ENCODE data around the gene ZNF177.
"Not testable (repeated sequence)": the region's sequence is repeated elsewhere in the genome, so short reads cannot be mapped to it uniquely, and the experiment has no call there.

Gene ZNF177
- 0 to 0.19 (median 0) reads per million in 3 donors for total RNA-seq

DNA sequence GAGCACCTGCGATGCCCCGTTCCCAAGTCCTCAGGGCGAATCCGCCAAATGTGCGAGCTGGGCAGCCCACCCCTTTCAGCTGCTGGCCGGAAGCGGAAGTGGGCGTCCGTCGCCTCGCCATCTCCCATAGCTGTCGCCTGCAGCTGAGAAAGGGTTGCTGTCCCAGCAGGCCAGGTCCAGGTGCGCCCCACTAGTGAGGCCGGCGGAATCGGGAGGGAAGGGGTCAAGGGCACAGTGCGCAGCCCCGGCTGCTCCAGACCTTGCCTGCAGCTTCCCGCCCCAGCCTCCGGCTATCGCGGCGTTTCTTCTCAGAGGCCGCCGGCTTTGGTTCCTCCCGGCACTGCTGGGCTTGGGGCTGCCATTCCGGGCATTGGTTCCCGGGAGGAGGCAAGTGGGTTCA lies at the start of gene ZNF177:
Gene ZNF177, plus strand, starts transcription at position 109 of the 400 bp plus-strand sequence. CDS start 15,299 bp downstream, outside the sequence.
- no peak for DNase-seq
- Histone ChIP-seq H3K4me3 (ENCODE audit: insufficient read depth, low read depth, low read length, poor library complexity, severe bottlenecking) (no peak within 1 kb of the TSS), H3K9me3 (ENCODE audit: control insufficient read depth, low read length) (peaks cover 25% of the 10 kb centered on the region)

DNA sequence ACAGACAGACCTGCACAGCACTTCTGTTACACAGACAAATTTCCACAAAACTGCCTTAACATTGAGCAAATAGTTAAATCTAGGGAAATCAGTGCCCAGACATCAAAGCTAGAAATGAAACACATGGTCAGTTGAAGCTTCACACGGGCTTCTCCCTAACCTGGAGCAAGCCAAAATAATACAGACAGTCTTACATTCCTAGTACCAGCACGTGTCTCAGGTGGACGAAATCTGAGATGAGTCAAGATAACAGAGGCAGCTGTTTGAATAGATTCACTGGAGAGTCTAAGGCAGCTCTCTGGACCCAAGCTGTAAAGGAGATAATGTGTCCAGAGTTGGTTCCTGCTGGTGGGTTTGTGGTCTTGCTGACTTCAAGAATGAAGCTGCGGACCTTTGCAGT lies 49.1 kb upstream of the ZNF177 start:
- no peak for DNase-seq
- H3K4me3 ChIP-seq (ENCODE audit: insufficient read depth, low read depth, low read length, poor library complexity, severe bottlenecking): no peak overlapping the region
- H3K27ac ChIP-seq (ENCODE audit: insufficient read depth, low read length, poor library complexity, severe bottlenecking): no peak overlapping the region
- H3K4me1 ChIP-seq (ENCODE audit: control insufficient read depth, insufficient read depth, low read length, poor library complexity, severe bottlenecking): no peaks in the 10 kb centered on the region
- no peaks in the 10 kb centered on the region for H3K9me3 ChIP-seq (ENCODE audit: control insufficient read depth, low read length)
- no peaks in the 10 kb centered on the region for H3K36me3 ChIP-seq (ENCODE audit: control insufficient read depth, insufficient read depth, low read length)
- no peaks in the 10 kb centered on the region for H3K27me3 ChIP-seq (replicated peaks; ENCODE audit: control insufficient read depth, insufficient read depth, low read length, poor library complexity, severe bottlenecking)

More for the DNA sequence above, at the start of gene ZNF177:
- Histone ChIP-seq H3K27ac (ENCODE audit: insufficient read depth, low read length, poor library complexity, severe bottlenecking) (no peak within 1 kb of the TSS), H3K36me3 (ENCODE audit: control insufficient read depth, insufficient read depth, low read length) (no peaks in the 10 kb centered on the region), H3K27me3 (replicated peaks; ENCODE audit: control insufficient read depth, insufficient read depth, low read length, poor library complexity, severe bottlenecking) (no peaks in the 10 kb centered on the region), H3K4me1 (ENCODE audit: control insufficient read depth, insufficient read depth, low read length, poor library complexity, severe bottlenecking) (no peaks in the 10 kb centered on the region)

DNA sequence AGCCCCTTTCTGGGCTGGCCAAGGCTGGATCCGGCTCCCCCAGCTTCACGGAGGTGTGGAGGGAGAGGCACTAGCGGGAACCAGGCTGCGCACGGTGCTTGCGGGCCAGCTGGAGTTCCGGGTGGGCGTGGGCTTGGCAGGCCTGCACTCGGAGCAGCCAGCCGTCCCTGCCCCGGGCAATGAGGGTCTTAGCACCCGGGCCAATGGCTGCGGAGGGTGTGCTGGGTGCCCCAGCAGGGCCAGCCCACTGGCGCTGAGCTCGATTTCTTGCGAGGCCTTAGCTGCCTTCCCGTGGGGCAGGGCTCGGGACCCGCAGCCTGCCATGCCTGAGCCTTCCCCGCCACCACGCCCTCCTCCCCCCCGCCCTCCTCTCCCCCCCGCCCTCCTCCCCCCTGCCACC lies 41.5 kb upstream of the ZNF177 start:
- no peak overlapping the region for H3K4me3 ChIP-seq (ENCODE audit: insufficient read depth, low read depth, low read length, poor library complexity, severe bottlenecking)

DNA sequence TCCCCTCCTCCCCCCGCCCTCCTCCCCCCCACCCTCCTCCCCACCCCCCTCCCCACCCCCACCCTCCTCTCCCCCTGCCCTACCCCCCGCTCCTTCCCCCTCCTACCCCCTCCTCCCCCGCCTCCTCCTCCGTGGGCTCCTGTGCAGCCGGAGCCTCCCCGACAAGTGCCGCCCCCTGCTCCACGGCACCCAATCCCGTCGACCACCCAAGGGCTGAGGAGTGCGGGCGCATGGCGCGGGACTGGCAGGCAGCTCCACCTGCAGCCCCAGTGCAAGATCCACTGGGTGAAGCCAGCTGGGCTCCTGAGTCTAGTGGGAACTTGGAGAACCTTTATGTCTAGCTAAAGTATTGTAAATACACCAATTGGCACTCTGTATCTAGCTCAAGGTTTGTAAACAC lies 41.1 kb upstream of the ZNF177 start:
- H3K4me1 ChIP-seq (ENCODE audit: control insufficient read depth, insufficient read depth, low read length, poor library complexity, severe bottlenecking); H3K27ac ChIP-seq (ENCODE audit: insufficient read depth, low read length, poor library complexity, severe bottlenecking); H3K9me3 ChIP-seq (ENCODE audit: control insufficient read depth, low read length); H3K4me3 ChIP-seq (ENCODE audit: insufficient read depth, low read depth, low read length, poor library complexity, severe bottlenecking); H3K27me3 ChIP-seq (replicated peaks; ENCODE audit: control insufficient read depth, insufficient read depth, low read length, poor library complexity, severe bottlenecking); DNase-seq; H3K36me3 ChIP-seq (ENCODE audit: control insufficient read depth, insufficient read depth, low read length): not testable (repeated sequence)

More for the DNA sequence above, 41.5 kb upstream of the ZNF177 start:
- Histone ChIP-seq H3K27me3 (replicated peaks; ENCODE audit: control insufficient read depth, insufficient read depth, low read length, poor library complexity, severe bottlenecking) (no peaks in the 10 kb centered on the region), H3K9me3 (ENCODE audit: control insufficient read depth, low read length) (no peaks in the 10 kb centered on the region), H3K27ac (ENCODE audit: insufficient read depth, low read length, poor library complexity, severe bottlenecking) (no peak overlapping the region), H3K36me3 (ENCODE audit: control insufficient read depth, insufficient read depth, low read length) (no peaks in the 10 kb centered on the region), H3K4me1 (ENCODE audit: control insufficient read depth, insufficient read depth, low read length, poor library complexity, severe bottlenecking) (no peaks in the 10 kb centered on the region)
- no peak for DNase-seq

DNA sequence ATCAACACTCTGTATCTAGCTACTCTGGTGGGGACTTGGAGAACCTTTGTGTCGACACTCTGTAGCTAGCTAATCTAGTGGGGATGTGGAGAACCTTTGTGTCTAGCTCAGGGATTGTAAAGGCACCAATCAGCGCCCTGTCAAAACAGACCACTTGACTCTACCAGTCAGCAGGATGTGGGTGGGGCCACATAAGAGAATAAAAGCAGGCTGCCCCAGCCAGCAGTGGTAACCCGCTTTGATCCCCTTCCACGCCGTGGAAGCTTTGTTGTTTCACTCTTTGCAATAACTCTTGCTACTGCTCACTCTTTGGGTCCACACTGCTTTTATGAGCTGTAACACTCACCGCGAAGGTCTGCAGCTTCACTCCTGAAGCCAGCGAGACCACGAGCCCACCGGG lies 40.6 kb upstream of the ZNF177 start:
- not testable (repeated sequence) for H3K4me3 ChIP-seq (ENCODE audit: insufficient read depth, low read depth, low read length, poor library complexity, severe bottlenecking); H3K4me1 ChIP-seq (ENCODE audit: control insufficient read depth, insufficient read depth, low read length, poor library complexity, severe bottlenecking); H3K9me3 ChIP-seq (ENCODE audit: control insufficient read depth, low read length); H3K27ac ChIP-seq (ENCODE audit: insufficient read depth, low read length, poor library complexity, severe bottlenecking); H3K27me3 ChIP-seq (replicated peaks; ENCODE audit: control insufficient read depth, insufficient read depth, low read length, poor library complexity, severe bottlenecking); DNase-seq; H3K36me3 ChIP-seq (ENCODE audit: control insufficient read depth, insufficient read depth, low read length)

DNA sequence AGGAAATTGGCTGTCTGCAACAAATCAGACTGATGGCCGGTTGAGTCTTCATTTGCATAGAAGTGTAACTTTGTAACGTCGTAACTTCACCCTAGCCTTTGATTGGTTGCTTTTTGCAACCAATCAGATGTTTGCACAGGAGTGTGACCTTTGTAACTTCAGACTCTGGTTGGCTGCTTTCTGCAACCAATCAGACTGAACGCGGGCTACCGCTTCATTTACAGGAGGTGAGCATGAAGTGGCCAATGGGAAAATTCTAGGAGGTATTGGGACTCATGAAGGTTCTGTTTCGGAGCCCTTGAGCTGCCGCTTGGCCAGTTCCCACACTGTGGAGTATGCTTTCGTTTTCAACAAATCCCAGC lies 39.3 kb upstream of the ZNF177 start:
- Histone ChIP-seq H3K9me3 (ENCODE audit: control insufficient read depth, low read length) (no peaks in the 10 kb centered on the region), H3K27me3 (replicated peaks; ENCODE audit: control insufficient read depth, insufficient read depth, low read length, poor library complexity, severe bottlenecking) (no peaks in the 10 kb centered on the region), H3K36me3 (ENCODE audit: control insufficient read depth, insufficient read depth, low read length) (no peaks in the 10 kb centered on the region), H3K4me1 (ENCODE audit: control insufficient read depth, insufficient read depth, low read length, poor library complexity, severe bottlenecking) (no peaks in the 10 kb centered on the region), H3K4me3 (ENCODE audit: insufficient read depth, low read depth, low read length, poor library complexity, severe bottlenecking) (peak overlapping the region; percentile 67), H3K27ac (ENCODE audit: insufficient read depth, low read length, poor library complexity, severe bottlenecking) (peak overlapping the region; percentile 69)
- peak in 2 of 3 donors; percentile 32 to 44 for DNase-seq

DNA sequence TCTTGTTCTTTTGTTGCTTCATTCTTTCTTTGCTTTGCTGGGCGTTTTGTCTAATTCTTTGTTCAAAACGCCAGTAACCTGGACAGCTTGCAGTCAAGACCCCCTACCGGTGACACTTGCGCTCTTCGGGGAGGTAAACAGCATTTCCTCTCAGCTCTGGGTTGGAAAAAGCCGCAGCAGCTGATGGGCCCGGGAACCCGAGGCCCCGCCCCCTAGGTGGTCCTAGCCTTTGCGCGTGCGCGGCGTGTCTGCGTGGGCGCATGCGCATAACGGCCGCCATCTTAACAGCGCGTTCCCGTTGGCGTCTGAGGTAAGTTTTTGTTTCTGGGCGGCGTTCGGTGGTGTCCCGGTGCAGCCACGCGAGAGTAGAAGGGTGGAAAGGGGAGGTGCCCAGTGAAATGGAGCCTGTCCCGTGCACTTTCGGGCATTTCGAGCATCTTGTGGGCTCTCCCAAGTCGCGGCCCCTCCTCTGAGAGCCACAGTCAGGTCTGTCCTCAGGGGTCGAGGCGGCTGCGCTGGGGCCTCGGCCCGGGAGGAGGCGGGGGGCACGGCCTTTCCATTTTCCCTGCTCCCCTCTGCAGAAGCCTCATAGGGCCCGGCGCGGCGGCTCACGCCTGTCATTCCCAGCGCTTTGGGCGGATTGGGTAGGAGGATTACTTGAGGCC lies 38.8 kb upstream of the ZNF177 start, which contains the start of gene ZNF559:
Gene ZNF559, plus strand, starts transcription at position 261 of the 665 bp plus-strand sequence. CDS start 14,371 bp downstream, outside the sequence.
- peak; percentile 94 to 96 (median 95) for DNase-seq
- H3K9me3 ChIP-seq (ENCODE audit: control insufficient read depth, low read length): no peaks in the 10 kb centered on the region
- no peaks in the 10 kb centered on the region for H3K27me3 ChIP-seq (replicated peaks; ENCODE audit: control insufficient read depth, insufficient read depth, low read length, poor library complexity, severe bottlenecking)
- no peaks in the 10 kb centered on the region for H3K4me1 ChIP-seq (ENCODE audit: control insufficient read depth, insufficient read depth, low read length, poor library complexity, severe bottlenecking)
- no peaks in the 10 kb centered on the region for H3K36me3 ChIP-seq (ENCODE audit: control insufficient read depth, insufficient read depth, low read length)
- peak within 1 kb of the TSS; percentile 69 for H3K27ac ChIP-seq (ENCODE audit: insufficient read depth, low read length, poor library complexity, severe bottlenecking)
- peak within 1 kb of the TSS; percentile 67 for H3K4me3 ChIP-seq (ENCODE audit: insufficient read depth, low read depth, low read length, poor library complexity, severe bottlenecking)

DNA sequence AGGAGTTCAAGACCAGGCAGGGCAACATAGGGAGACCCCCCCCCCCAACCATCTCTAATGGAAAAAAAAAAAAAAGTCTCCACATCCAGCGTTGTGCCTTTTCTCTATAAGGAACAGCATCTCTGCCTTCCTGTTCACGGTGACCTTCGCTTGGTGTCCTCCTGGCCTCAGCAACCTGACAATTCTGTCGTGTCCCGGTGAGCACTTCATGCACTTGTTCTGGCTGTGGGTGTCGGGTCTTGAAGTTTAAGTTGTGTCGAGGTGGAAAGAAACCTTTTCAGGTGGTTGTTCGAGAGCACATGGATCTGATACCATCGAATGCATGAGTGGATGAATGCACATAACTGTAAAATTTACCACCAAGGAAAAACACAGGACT lies 38.2 kb upstream of the ZNF177 start:
- H3K9me3 ChIP-seq (ENCODE audit: control insufficient read depth, low read length): no peaks in the 10 kb centered on the region

DNA sequence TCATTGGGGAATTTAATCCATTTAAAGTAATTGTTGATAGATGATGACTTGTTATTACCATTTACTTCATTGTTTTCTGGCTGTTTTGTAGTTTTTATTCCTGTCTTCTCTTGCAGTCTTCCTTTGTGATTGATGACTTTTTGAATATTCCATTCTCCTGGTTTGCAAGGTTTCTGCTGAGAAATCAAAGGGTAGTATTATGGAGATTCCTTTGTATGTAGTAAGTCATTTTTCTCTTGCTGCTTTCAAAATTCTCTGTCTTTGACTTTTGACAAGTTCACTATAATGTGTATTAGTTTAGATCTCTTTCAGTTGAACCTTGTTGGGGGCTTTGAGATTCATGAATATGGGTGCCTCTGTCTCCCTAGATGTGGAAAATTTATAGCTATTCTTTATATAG lies 32.8 kb upstream of the ZNF177 start:
- Histone ChIP-seq H3K9me3 (ENCODE audit: control insufficient read depth, low read length) (peaks cover 22% of the 10 kb centered on the region), H3K27ac (ENCODE audit: insufficient read depth, low read length, poor library complexity, severe bottlenecking) (no peak overlapping the region), H3K4me3 (ENCODE audit: insufficient read depth, low read depth, low read length, poor library complexity, severe bottlenecking) (no peak overlapping the region), H3K4me1 (ENCODE audit: control insufficient read depth, insufficient read depth, low read length, poor library complexity, severe bottlenecking) (no peaks in the 10 kb centered on the region), H3K27me3 (replicated peaks; ENCODE audit: control insufficient read depth, insufficient read depth, low read length, poor library complexity, severe bottlenecking) (no peaks in the 10 kb centered on the region), H3K36me3 (ENCODE audit: control insufficient read depth, insufficient read depth, low read length) (peaks cover 26% of the 10 kb centered on the region)
- no peak for DNase-seq

More for the DNA sequence above, 38.2 kb upstream of the ZNF177 start:
- Histone ChIP-seq H3K4me1 (ENCODE audit: control insufficient read depth, insufficient read depth, low read length, poor library complexity, severe bottlenecking) (no peaks in the 10 kb centered on the region), H3K4me3 (ENCODE audit: insufficient read depth, low read depth, low read length, poor library complexity, severe bottlenecking) (peak overlapping the region; percentile 67), H3K27me3 (replicated peaks; ENCODE audit: control insufficient read depth, insufficient read depth, low read length, poor library complexity, severe bottlenecking) (no peaks in the 10 kb centered on the region), H3K27ac (ENCODE audit: insufficient read depth, low read length, poor library complexity, severe bottlenecking) (peak overlapping the region; percentile 69), H3K36me3 (ENCODE audit: control insufficient read depth, insufficient read depth, low read length) (no peaks in the 10 kb centered on the region)
- no peak for DNase-seq

DNA sequence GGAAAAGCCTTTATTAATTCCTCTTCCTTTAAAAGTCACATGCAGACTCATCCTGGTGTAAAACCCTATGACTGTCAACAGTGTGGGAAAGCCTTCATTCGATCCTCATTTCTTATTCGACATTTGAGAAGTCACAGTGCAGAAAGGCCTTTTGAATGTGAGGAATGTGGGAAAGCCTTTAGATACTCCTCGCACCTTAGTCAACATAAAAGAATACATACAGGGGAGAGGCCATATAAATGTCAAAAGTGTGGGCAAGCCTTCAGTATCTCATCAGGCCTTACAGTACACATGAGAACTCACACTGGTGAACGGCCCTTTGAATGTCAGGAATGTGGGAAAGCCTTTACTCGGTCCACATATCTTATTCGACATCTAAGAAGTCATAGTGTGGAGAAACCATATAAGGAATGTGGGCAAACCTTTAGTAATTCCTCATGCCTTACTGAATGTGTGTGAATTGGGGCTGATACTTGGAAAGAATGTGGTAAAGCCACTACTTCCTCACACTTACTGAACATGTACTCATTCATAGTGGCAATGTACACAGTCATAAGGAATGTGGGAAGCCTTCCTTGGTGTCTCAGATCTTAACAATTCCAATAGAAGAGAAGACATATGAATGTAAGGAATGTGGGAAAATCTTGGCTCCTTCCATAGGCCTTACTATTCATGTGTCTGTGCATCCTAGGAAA lies 20.1 kb upstream of the ZNF177 start:
- DNase-seq: no peak
- Histone ChIP-seq H3K9me3 (ENCODE audit: control insufficient read depth, low read length) (peaks cover 79% of the 10 kb centered on the region), H3K27me3 (replicated peaks; ENCODE audit: control insufficient read depth, insufficient read depth, low read length, poor library complexity, severe bottlenecking) (no peaks in the 10 kb centered on the region), H3K36me3 (ENCODE audit: control insufficient read depth, insufficient read depth, low read length) (peaks cover 48% of the 10 kb centered on the region), H3K4me1 (ENCODE audit: control insufficient read depth, insufficient read depth, low read length, poor library complexity, severe bottlenecking) (no peaks in the 10 kb centered on the region), H3K4me3 (ENCODE audit: insufficient read depth, low read depth, low read length, poor library complexity, severe bottlenecking) (no peak overlapping the region), H3K27ac (ENCODE audit: insufficient read depth, low read length, poor library complexity, severe bottlenecking) (no peak overlapping the region)

Data from effector memory CD4-positive, alpha-beta T cell (primary cell).